Loucy (cell line): ENCODE measurements around the gene KEL.

Experiments
- CTCF ChIP-seq: fragments of 200-600 bp; sonication (generic); conservative IDR thresholded peaks from 2 replicates; pipeline ENCODE4 v1.5.1; 2014; ENCODE audit warnings: mild to moderate bottlenecking, antibody characterized with exemption, low read length
- EZH2phosphoT487 ChIP-seq: fragments of 200-600 bp; IDR thresholded peaks from 2 replicates; pipeline ENCODE4 v1.6.1; 2018; ENCODE audit warnings: antibody characterized with exemption, mild to moderate bottlenecking, moderate library complexity, borderline replicate concordance

DNA sequence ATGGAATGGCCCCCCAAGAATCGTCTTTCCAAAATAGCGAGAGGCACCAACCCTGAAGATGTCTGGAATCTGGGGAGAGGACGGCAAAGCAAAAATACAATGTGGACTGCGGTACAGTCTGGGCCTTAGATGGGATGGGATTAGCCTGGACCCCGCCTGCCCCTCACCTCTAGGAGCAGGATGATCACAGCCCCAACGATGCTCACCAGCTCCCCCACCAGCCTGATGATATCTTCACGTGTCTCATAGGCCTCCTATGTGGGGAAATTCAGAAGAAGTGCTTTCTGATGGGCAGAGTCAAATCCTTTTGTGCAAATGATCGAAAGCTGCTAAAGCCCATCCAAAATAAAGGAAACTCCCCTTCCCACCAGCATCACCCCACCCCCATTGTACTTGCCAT lies 46.8 kb downstream of the KEL start:
- no peak; the same call in 1 of the 2 replicates for TF ChIP-seq CTCF
- TF ChIP-seq EZH2phosphoT487: no peak
